ENCODE data around the gene LPCAT4. TPM values are rescaled to one million over a fixed set of nuclear protein-coding genes. Genes with fewer than 3 reads are reported as not detected.

The LPCAT4 gene
- total and polyA plus RNA-seq, 5 donors, result 24.1 to 44.9 (median 37.6) TPM

DNA sequence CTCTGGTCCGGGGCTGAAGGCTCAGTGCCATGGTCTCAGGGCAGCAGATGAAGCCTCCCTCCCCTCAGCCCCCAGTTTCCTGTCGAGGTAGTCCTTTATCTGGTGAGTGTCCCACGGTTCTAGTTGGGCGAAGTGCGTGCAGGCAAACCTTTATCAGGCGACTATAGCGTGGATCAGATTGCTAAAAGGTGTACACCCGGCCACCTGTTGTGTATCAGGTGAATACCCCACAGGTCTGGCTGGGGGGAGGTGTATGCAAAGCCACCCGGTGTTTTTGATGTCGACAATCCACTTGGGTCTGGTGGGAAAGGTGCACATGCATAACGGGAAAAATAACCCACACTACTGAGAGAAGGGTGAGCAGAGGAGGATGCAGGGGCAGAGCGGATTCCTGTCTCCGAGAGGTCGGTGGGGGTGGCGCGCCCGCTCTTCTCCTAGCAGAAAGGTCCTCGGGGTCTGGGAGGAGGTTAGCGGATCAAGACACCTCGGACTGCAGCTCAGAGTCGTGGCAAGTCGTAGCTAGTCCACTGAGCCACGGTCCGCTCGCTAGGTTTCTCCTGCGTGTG lies 29.9 kb downstream of the LPCAT4 start:
- Histone ChIP-seq H3K4me1 (ENCODE audit: control insufficient read depth, insufficient read depth, low read length) (peaks cover 6% of the 10 kb centered on the region), H3K27me3 (ENCODE audit: control insufficient read depth, insufficient read depth) (no peaks in the 10 kb centered on the region), H3K27ac (ENCODE audit: low read length) (peak overlapping the region; percentile 87), H3K4me3 (ENCODE audit: low read length) (peak overlapping the region; percentile 79), H3K9me3 (ENCODE audit: control insufficient read depth, low read length) (no peaks in the 10 kb centered on the region)
- DNase-seq (peak in 2 of 3 donors; percentile 40 to 52), ATAC-seq (no peak)
- intact Hi-C loops (cut with DNase I), result no loop called here
- 2% methylated on average over 26 of the region's 26 CpGs for WGBS

DNA sequence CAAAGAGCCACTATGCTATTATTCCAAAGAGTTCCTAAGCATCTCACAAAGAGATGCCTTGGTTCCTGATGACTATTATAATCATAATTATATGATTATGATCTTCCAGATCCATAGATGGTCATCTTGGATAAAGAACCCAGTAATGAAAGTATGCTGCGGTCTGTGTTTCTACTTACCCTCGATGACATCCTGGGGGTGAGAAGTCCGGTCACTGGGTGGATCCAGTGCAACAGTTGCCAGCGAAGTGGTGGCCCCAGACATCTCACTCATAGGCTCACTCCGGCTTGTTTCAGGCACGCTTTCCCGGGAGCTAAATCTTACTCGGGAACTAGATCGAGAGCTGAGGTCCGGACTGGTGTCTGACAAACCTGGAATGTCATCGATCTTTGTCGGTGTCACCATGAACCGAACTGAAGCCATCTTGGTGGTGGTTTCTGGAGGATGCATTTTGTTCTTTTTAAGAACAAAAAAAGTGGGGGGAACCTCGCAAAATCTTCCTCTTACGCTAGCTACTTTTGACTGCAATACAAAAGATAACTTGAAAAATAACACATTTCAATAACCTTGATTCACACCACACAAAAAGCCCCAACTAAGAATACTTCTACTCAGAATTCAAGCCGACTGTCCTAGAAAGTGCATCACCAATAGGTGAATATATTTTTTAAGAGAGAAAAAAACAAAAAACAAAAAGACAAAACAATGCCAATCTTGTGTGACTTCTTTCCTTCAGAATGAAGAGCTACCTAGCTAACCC lies 30.6 kb downstream of the LPCAT4 start:
- H3K27me3 ChIP-seq (ENCODE audit: control insufficient read depth, insufficient read depth), result no peaks in the 10 kb centered on the region
- ATAC-seq (no peak), DNase-seq (no peak)
- peak overlapping the region; percentile 79 for H3K4me3 ChIP-seq (ENCODE audit: low read length)
- peaks cover 6% of the 10 kb centered on the region for H3K4me1 ChIP-seq (ENCODE audit: control insufficient read depth, insufficient read depth, low read length)
- 83% methylated on average over 16 of the region's 16 CpGs for whole genome bisulfite sequencing
- no peaks in the 10 kb centered on the region for H3K9me3 ChIP-seq (ENCODE audit: control insufficient read depth, low read length)
- no peak overlapping the region for H3K27ac ChIP-seq (ENCODE audit: low read length)
- intact Hi-C loops (cut with DNase I), result no loop called here

DNA sequence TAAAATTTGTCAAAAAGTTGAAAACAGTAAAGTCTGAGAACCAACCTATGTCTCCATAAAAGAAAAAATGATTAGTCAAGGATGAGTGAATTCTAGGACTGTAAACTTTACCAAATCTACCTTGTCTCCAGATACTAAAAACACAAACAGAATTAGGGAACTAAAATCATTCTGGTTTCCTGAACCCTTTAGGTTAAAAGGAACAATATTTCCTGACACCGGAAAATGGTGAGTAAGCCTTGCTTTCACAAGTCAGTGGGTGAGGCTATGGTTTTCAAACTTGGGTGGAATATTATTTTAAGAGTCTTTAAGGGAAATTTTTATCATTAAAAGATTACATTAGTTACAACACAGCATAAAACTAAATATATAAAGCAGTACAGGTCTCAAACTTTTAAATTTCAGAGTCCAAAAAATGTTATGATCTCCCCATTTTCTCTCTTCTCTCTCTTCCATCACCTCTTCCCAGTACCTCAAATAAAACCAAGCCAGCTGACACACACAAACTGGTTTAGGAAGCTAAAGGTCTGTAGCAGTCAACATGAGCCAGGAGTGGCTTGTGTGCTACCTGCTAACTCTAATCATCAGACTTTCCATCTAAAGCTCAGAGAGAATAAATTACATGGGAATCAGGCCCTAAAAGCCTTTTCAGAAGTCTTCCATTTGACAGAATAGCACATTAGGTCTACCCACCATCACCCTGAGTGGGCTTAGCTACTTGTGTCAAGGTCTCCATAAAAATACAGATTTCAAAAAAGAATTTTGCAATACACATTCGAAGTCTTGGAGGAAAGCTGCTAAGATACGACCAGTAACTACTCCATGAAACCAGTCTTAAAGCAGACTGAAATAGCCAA lies 31.6 kb downstream of the LPCAT4 start:
- intact Hi-C loops (cut with DNase I), result no loop called here
- 77% methylated on average over 3 of the region's 3 CpGs for WGBS
- H3K9me3 ChIP-seq (ENCODE audit: control insufficient read depth, low read length), result no peaks in the 10 kb centered on the region
- peak in 1 of 2 donors; percentile 33 for ATAC-seq
- H3K27ac ChIP-seq (ENCODE audit: low read length), result peak overlapping the region; percentile 48
- H3K27me3 ChIP-seq (ENCODE audit: control insufficient read depth, insufficient read depth), result no peaks in the 10 kb centered on the region
- peaks cover 6% of the 10 kb centered on the region for H3K4me1 ChIP-seq (ENCODE audit: control insufficient read depth, insufficient read depth, low read length)
- no peak overlapping the region for H3K4me3 ChIP-seq (ENCODE audit: low read length)
- DNase-seq, result no peak

DNA sequence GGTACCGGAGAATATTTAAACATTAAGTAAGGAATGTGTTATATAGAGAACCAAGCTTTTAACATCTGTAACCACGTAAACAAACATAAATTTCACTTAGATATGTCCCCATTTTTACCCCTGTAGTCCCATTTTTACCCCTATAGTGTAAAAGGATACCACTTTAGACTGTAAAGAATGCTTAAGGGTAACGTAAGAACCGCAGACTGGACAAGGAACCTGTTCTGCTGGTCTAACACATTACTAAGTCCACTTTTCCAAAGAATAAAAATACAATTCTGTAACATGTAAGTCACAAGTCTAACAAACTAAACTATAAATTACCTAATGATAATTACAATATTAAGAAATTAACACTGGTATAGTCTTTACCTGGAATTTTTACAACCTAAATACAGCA lies 32.3 kb downstream of the LPCAT4 start:
- no peaks in the 10 kb centered on the region for H3K9me3 ChIP-seq (ENCODE audit: control insufficient read depth, low read length)
- H3K4me1 ChIP-seq (ENCODE audit: control insufficient read depth, insufficient read depth, low read length), result peaks cover 6% of the 10 kb centered on the region
- no peak overlapping the region for H3K4me3 ChIP-seq (ENCODE audit: low read length)
- intact Hi-C loops (cut with DNase I), result no loop called here
- 77% methylated on average over 4 of the region's 4 CpGs for WGBS
- no peak overlapping the region for H3K27ac ChIP-seq (ENCODE audit: low read length)
- ATAC-seq (no peak), DNase-seq (no peak)
- H3K27me3 ChIP-seq (ENCODE audit: control insufficient read depth, insufficient read depth), result no peaks in the 10 kb centered on the region

DNA sequence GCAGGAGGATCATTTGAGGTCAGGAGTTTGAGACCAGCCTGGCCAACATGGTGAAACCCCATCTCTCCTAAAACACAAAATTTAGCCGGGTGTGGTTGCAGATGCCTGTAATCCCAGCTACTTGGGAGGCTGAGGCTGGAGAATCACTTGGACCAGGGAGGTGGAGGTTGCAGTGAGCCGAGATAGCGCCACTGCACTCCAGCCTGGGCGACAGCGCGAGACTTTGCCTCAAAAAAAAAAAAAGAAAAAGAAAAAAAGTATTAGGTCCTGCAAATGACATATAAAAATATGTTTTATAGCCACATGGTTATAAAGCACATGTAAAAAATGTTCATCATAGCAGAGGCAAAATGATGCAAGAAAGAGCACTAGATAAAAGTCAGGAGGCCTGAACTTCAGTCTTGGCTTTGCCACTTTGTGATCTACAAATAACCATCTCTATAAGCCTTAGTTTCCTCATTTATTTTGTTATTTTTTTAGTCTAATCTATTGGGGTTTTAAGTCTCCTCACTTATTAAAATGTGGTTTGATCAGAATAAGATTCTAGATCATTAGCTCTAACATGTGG lies 34.4 kb downstream of the LPCAT4 start:
- Histone ChIP-seq H3K9me3 (ENCODE audit: control insufficient read depth, low read length) (no peaks in the 10 kb centered on the region), H3K4me3 (ENCODE audit: low read length) (no peak overlapping the region), H3K27me3 (ENCODE audit: control insufficient read depth, insufficient read depth) (no peaks in the 10 kb centered on the region), H3K27ac (ENCODE audit: low read length) (no peak overlapping the region), H3K4me1 (ENCODE audit: control insufficient read depth, insufficient read depth, low read length) (peaks cover 6% of the 10 kb centered on the region)
- DNase-seq, result no peak
- intact Hi-C loops (cut with DNase I), result no loop called here
- 97% methylated on average over 6 of the region's 6 CpGs for WGBS
- ATAC-seq, result no peak

DNA sequence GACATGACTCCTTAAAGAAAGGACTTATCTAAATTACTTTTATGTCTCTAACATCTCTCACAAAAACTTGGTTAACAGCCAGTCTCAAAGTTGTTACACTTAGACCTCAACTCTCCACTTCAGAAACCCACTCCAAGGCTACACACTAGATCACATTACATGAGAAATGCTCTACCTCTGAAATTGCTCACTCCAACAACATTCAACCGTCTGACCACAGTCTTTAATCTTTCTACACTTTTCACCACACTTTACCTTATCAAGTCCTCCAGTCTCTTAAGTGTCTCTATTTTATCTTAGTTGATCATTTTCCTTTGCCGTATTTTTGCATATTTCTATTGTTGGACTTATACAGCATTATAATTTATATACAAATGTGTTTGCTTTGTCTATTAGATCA lies 35.2 kb downstream of the LPCAT4 start:
- no peak for DNase-seq
- intact Hi-C loops (cut with DNase I), result no loop called here
- no peak overlapping the region for H3K27ac ChIP-seq (ENCODE audit: low read length)
- no peak for ATAC-seq
- H3K27me3 ChIP-seq (ENCODE audit: control insufficient read depth, insufficient read depth), result no peaks in the 10 kb centered on the region
- H3K9me3 ChIP-seq (ENCODE audit: control insufficient read depth, low read length), result no peaks in the 10 kb centered on the region
- H3K4me1 ChIP-seq (ENCODE audit: control insufficient read depth, insufficient read depth, low read length), result peaks cover 4% of the 10 kb centered on the region
- WGBS, result 60% methylated on average over 2 of the region's 2 CpGs
- no peak overlapping the region for H3K4me3 ChIP-seq (ENCODE audit: low read length)

DNA sequence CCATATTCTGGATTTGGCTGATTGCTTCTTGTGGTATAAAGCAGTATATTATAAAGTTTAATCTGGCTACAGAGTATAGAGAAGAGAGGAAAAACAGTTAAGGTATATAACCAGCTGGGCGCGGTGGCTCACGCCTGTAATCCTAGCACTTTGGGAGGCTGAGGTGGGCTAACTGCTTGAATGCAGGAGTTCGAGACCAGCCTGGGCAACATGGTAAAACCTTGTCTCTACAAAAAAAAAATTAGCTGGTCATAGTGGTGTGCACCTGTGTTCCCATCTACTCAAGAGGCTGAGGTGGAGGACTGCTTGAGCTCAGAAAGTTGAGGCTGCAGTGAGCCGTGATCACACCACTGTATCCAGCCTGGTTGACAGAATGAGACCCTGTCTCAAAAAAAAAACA lies 36.7 kb downstream of the LPCAT4 start:
- DNase-seq (no peak), ATAC-seq (no peak)
- no peaks in the 10 kb centered on the region for H3K9me3 ChIP-seq (ENCODE audit: control insufficient read depth, low read length)
- intact Hi-C loops (cut with DNase I), result no loop called here
- H3K4me1 ChIP-seq (ENCODE audit: control insufficient read depth, insufficient read depth, low read length), result no peaks in the 10 kb centered on the region
- no peak overlapping the region for H3K27ac ChIP-seq (ENCODE audit: low read length)
- no peak overlapping the region for H3K4me3 ChIP-seq (ENCODE audit: low read length)
- no peaks in the 10 kb centered on the region for H3K27me3 ChIP-seq (ENCODE audit: control insufficient read depth, insufficient read depth)
- WGBS, result 95% methylated on average over 5 of the region's 5 CpGs

DNA sequence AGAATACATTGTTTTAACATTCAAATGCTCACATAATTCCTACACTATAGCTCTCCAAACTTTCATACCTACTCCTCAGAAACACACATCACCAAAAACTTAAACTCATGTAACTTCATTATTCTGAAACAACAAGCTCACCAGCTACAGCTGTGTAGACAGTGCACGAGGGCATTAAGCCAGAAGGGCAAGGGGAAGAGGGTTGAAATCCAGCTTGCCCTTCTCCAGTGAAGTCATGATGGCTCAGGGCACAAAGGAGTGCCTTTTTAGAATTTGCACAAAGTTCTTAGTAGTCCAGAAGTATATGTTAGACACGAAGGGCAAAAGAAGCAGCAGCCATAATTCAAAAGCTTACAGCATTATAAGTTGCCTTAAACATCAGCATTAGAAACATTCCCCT lies 38.0 kb downstream of the LPCAT4 start:
- Histone ChIP-seq H3K4me1 (ENCODE audit: control insufficient read depth, insufficient read depth, low read length) (no peaks in the 10 kb centered on the region), H3K4me3 (ENCODE audit: low read length) (no peak overlapping the region), H3K27ac (ENCODE audit: low read length) (no peak overlapping the region), H3K27me3 (ENCODE audit: control insufficient read depth, insufficient read depth) (no peaks in the 10 kb centered on the region), H3K9me3 (ENCODE audit: control insufficient read depth, low read length) (no peaks in the 10 kb centered on the region)
- intact Hi-C loops (cut with DNase I), result no loop called here
- DNase-seq, result no peak
- ATAC-seq, result no peak
- WGBS, result 73% methylated on average over 2 of the region's 2 CpGs

DNA sequence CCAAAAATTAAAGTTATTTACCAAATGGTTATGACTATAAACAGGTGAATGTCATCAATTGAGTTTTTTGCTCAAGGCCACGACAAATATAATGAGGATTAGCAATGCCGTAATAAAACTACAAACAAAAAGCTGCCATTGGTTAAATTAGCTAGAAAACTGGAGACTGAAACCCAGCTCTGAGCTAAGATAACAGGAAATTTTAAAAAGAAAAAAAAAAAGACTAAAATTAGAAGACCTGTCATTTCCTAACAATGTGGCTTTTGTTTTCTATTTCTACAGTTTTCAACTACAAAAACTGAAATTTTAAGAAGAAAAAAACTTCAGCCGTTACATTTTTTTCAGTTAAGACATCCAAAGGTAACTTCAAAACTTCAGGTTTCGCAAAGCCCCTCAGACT lies 39.1 kb downstream of the LPCAT4 start:
- H3K4me3 ChIP-seq (ENCODE audit: low read length), result no peak overlapping the region
- DNase-seq (no peak), ATAC-seq (no peak)
- intact Hi-C loops (cut with DNase I), result no loop called here
- H3K27me3 ChIP-seq (ENCODE audit: control insufficient read depth, insufficient read depth), result no peaks in the 10 kb centered on the region
- H3K27ac ChIP-seq (ENCODE audit: low read length), result no peak overlapping the region
- H3K9me3 ChIP-seq (ENCODE audit: control insufficient read depth, low read length), result no peaks in the 10 kb centered on the region
- no peaks in the 10 kb centered on the region for H3K4me1 ChIP-seq (ENCODE audit: control insufficient read depth, insufficient read depth, low read length)
- 66% methylated on average over 4 of the region's 4 CpGs for WGBS

DNA sequence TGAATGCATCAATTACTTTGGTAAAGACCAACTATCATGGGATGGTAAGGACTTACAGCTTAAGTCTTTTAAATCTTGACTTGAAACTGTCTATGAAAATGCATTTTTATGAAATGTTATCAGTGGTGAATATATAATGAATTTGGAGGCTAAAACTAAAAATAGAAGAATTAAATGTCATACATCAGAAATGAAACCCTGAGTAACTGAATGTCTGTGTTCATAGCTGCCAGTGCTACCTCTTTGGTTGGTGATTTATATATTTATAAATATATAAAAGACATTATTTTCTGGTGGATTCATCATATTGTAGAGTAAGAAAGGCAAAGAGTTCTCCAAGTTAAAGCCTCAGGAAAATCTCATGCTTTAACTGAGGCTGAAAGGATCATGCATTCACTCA lies 41.6 kb downstream of the LPCAT4 start:
- DNase-seq, result no peak
- H3K4me1 ChIP-seq (ENCODE audit: control insufficient read depth, insufficient read depth, low read length), result no peaks in the 10 kb centered on the region
- H3K9me3 ChIP-seq (ENCODE audit: control insufficient read depth, low read length), result no peaks in the 10 kb centered on the region
- no peak for ATAC-seq
- H3K4me3 ChIP-seq (ENCODE audit: low read length), result no peak overlapping the region
- intact Hi-C loops (cut with DNase I), result no loop called here
- no peak overlapping the region for H3K27ac ChIP-seq (ENCODE audit: low read length)
- no peaks in the 10 kb centered on the region for H3K27me3 ChIP-seq (ENCODE audit: control insufficient read depth, insufficient read depth)

DNA sequence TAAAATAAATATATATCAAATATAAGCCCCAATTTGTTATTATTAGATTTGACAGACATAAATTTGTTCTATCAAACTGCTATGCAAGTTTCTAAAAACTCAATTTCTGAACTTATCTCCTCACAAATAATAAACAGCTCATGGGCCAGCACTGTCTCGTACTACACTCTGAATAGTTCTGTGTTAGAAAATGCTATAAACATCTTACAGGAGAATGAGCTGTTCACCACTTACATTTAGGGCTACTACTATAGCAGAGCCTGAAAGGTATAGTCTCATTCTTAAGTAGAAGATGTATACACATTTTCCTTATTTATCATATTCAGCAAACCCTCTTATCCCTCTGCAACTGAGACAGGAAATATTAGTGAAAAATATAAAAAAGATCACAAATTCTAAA lies 42.1 kb downstream of the LPCAT4 start:
- intact Hi-C loops (cut with DNase I), result no loop called here
- Histone ChIP-seq H3K4me3 (ENCODE audit: low read length) (no peak overlapping the region), H3K9me3 (ENCODE audit: control insufficient read depth, low read length) (no peaks in the 10 kb centered on the region), H3K27ac (ENCODE audit: low read length) (no peak overlapping the region), H3K27me3 (ENCODE audit: control insufficient read depth, insufficient read depth) (no peaks in the 10 kb centered on the region), H3K4me1 (ENCODE audit: control insufficient read depth, insufficient read depth, low read length) (no peaks in the 10 kb centered on the region)
- DNase-seq (no peak), ATAC-seq (no peak)
- 92% methylated on average over 1 of the region's 1 CpG for WGBS
